DMS114 treated with DMSO at 0.1 percent for 48 hours (cell line): ENCODE data around the gene LAIR2.
"Not testable (repeated sequence)": the region's sequence is repeated elsewhere in the genome, so short reads cannot be mapped to it uniquely, and the experiment has no call there.

Source experiments
- DNase-seq: peaks from one replicate; lab custom pipeline; 2025; ENCODE audit not compliant: unreplicated experiment; lab: John Stamatoyannopoulos, UW

Gene LAIR2

GRCh38 chr19:54493056-54493455, 9.6 kb upstream of the LAIR2 start:
- DNase-seq, result not testable (repeated sequence)

DNA sequence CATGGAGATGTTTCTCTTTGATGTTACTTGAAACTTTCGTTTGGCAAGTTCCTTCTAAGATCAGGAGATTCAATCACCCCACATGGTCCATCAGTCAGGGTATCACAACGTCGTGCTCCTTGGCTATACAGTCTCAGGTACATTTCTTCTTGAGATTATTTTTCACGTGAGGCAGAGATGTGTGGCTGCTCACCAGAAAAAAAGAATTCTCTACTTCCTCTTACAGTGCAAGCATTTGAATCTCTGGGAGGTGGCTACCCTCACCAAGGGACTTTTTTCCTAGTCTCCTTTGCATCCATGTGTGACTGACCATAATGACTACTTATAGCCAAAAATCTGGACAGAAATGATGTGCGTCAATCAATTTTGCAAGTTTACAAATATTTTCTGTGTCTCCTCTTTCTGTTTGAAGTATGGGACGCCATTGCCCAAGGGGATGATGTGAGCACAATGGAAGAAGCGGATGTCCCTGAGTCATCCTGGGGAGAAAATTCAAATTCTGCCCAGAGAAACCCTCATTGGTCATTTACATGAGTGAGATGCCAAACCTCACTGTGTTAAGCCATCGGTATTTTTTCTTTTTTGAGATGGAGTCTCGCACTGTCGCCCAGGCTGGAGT, 8.6 kb upstream of the LAIR2 start:
- DNase-seq, result no peak

DNA sequence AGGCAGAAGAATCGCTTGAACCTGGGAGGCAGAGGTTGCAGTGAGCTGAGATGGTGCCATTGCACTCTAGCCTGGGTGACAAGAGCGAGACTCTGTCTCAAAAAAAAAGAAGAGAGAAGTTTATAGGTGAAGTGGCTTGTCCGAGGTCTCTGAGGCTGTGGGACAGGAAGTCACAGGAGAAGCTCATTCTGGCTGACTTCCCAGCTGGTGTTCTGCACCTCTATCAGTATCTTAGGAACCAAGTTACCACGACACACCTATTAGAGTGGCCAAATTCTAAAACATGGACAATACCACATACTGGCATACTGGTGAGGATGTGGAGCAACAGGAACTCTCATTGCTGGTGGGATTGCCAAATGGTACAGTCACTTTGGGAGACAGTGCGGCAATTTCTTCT, 7.3 kb upstream of the LAIR2 start:
- not testable (repeated sequence) for DNase-seq

DNA sequence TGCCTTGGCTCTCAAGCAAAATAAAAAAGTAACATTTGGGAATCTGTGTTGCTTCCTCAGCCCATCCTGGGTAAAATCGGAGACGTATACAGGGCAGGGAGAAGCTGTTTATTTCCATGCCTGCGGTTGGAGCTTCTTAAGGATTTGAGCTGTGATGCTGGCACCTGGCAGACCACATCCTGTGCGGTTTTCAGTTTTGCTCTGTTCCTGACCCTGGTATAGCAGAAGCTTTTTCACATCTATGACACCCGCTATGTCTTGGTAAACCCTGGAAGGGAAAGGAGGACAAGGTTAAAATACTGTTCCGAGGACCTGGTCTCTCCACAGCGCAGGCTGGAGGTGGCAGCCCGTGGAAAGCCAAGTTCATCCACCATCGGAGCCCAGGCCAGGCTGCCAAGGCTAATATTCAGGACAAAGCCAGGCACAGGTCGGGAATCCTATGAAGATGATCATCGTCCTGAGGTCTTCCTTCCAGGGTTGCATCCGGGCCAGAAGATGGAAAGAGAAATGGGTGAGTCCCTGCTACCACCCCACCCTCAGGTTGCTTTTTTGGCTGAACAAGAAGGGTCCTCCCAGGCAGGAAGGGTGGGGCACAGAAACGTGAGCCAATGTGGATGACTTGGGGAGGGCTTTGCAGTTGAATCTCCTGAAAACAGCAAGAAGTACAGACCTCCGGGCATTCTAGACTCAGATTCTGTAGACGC, 4.7 kb upstream of the LAIR2 start:
- DNase-seq, result not testable (repeated sequence)

GRCh38 chr19:54498451-54498772, 4.2 kb upstream of the LAIR2 start:
- DNase-seq, result not testable (repeated sequence)

DNA sequence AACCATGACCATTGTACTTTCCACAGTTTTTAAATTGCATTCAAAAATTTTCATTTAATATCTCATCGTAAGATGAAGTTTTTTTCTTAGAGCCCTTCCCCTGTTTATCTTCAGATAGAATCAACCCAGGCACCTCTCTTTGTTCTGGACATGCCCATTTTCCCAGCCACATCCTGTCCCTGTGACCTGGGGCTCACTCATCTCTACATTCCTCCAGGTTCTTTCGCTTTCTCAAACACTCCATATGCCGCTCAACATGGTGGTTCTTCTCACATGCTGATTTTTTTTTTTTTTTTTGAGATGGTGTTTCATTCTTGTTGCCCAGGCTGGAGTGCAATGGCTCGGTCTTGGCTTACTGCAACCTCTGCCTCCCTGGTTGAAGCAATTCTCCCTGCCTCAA, 2.9 kb downstream of the LAIR2 start:
- DNase-seq, result not testable (repeated sequence)

GRCh38 chr19:54506079-54506478, 3.4 kb downstream of the LAIR2 start:
- no peak for DNase-seq

DNA sequence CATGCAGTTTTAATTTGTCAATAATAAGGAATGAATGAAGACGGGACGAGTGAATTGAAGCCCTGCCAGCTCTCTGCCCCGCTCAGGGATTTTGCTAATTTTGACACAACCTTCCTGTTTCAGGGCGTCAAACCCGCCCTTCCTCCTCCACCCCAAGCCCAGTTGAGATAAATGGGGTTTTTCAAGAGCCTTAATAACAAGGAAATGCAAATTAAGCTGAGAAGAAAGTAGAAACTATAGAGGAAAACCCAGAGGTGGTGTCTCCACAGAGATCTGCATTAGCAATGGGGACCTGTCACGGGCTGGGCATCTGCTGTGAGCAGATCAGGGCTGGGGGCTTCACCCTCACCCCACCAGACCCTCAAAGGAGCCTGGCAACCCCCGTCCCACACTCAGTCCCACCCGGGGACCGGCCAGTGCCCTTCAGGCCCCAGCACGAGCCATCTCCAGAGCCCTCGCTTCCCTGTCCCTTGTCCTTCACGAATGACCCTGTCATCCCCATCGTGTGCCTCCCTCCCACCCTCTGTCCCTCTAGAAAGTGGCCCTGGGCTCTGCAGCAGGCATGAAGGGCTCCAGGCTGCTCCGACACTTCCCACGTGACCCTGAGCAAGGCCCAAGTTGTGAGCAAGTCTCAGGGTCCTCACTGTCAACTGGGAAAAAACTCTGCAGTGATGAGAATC, 4.5 kb downstream of the LAIR2 start:
- DNase-seq, result not testable (repeated sequence)

GRCh38 chr19:54507824-54508223, 5.2 kb downstream of the LAIR2 start:
- DNase-seq, result no peak

GRCh38 chr19:54508487-54508886, 5.9 kb downstream of the LAIR2 start:
- DNase-seq, result not testable (repeated sequence)

DNA sequence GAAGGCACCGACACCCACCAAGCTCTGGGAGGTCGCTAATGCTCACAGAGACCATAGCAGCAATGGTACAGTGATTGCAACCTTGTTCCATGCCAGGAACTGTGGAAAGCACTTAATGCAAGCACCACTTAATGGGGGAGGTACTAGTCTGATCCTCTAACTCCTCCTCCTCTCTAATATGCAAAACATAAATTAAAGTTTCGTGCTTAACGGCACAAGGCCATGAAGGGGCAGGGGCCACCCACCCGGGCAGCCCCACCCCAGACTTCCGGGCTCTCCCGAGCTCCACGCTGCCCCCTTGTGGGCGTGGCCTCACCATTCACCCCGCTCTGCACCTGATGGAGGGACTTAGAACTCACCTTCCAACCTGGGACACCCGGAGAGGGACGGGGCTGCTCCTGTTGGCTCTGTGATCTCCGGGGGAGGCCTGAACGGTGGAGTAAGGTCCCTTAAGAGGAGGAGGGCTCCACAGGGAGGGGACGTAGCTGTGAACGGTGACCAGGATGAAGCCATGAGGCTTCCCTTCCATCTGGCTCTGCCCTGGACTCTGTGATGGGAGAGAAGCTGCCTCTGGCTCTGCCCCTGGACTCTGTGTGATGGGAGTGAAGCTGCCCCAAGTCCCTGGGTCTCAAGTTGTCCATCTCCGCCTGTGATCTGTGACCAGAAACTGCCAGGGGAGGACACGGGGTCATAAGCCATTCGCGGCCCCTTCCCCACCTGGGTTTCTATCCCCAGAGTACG, 6.7 kb downstream of the LAIR2 start:
- not testable (repeated sequence) for DNase-seq

GRCh38 chr19:54515156-54515555, 12.5 kb downstream of the LAIR2 start:
- DNase-seq, result no peak

- DNase-seq, result no peak
These were observed 14.9 kb downstream of the LAIR2 start for GRCh38 chr19:54517483-54517882.

DNA sequence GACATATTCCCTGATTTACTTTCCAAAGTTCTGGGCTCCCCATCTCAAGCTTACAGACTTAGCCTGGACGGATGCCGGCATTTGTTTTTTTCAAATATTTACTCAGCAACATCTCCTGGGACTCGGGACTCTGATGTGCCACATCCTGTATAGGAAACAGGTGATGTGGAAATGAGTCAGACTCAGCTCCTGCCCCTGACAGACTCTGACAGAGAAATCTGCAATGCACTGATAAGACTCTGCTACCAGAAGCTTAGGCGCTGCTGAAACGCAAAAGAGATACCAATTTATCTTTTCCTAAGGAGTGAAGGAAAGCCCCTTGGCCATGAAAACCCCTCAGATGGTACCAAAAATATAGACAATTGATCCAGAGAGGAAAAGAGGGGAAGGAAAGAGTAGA, 16.2 kb downstream of the LAIR2 start:
- no peak for DNase-seq

GRCh38 chr19:54521022-54521859, 18.6 kb downstream of the LAIR2 start:
- no peak for DNase-seq

- DNase-seq, result no peak
These were observed 19.4 kb downstream of the LAIR2 start for GRCh38 chr19:54521860-54522513.

- no peak for DNase-seq
These were observed 20.8 kb downstream of the LAIR2 start for GRCh38 chr19:54523403-54523802.

DNA sequence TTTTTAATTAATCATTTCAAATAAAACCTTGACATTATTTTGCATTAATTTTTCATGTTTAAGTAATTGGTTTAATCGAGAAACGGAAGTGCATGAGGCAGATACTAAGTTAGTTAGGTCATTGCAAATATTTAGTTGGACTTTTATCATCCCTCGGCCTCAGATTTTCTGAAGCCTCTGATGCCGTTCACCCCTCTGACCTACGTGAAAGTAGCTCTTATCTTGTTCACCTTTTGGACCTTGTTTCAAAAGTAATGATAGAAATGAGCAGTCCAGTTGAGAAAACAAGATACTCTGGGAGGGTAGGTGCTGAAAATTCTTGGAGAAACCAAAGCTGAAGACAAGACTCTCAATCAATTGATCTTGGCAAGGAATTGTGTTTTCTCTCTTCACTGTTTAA, 23.0 kb downstream of the LAIR2 start:
- no peak for DNase-seq

- DNase-seq, result no peak
These were observed 24.3 kb downstream of the LAIR2 start for GRCh38 chr19:54526972-54527371.

DNA sequence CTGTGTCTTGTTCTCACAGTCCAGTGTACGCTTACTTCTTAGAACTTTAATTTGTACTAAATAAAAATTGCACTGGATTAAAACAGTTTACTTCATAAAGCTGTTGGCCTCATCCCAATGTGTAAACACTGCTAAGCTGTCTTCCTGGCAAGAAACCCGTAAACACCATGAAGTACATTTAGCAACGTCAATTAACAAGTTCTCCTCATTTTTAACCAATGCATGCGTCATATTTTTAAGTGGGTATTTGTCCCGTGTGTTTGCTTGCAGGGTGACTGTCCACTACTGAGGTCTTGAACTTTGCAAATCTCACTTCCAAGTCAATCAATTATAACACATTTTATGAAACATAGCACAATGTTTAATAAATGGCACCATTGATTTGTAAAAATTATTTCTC, 28.2 kb downstream of the LAIR2 start:
- DNase-seq, result no peak
